SK-N-MC (cell line): ENCODE measurements around the gene TMEM151A.
A peak's percentile ranks its signal among the peaks of the same experiment; 100 is the strongest.

Experiments
- DNase-seq: peaks from one replicate; pipeline ENCODE4 v3.0.0-alpha.2; 2011; ENCODE audit warnings: low read depth, low spot score
- H3K27ac ChIP-seq: fragments of 200-600 bp; sonication (generic); 2 replicates; pipeline ENCODE4 v1.5.1; 2016; ENCODE audit warnings: mixed run types
- H3K36me3 ChIP-seq: fragments of 200-600 bp; sonication (generic); 2 replicates; pipeline ENCODE4 v1.6.1; 2017; ENCODE audit warnings: antibody characterized with exemption, low read length, mixed read lengths; ENCODE audit not compliant: insufficient read depth
- H3K4me3 ChIP-seq: fragments of 200-600 bp; sonication (generic); 2 replicates; pipeline ENCODE4 v1.5.1; 2016
- H3K9ac ChIP-seq: fragments of 200-600 bp; sonication (generic); 2 replicates; pipeline ENCODE4 v1.8.0; 2017; ENCODE audit warnings: mixed run types, mixed read lengths; ENCODE audit not compliant: insufficient read length
- H3K9me3 ChIP-seq: fragments of 200-600 bp; sonication (generic); 2 replicates; pipeline ENCODE4 v1.6.1; 2017; ENCODE audit warnings: low read depth, mild to moderate bottlenecking, antibody characterized with exemption, low read length, moderate library complexity, mixed read lengths
- EZH2 ChIP-seq: fragments of 200-600 bp; sonication (generic); IDR thresholded peaks from one replicate; pipeline ENCODE4 v1.6.1; 2017; ENCODE audit warnings: antibody characterized with exemption
- FOXP2 ChIP-seq: optimal IDR thresholded peaks from 2 replicates; pipeline ENCODE3; 2011; ENCODE audit warnings: mild to moderate bottlenecking, moderate library complexity; ENCODE audit not compliant: insufficient read depth; ENCODE audit errors: extremely low read length, control extremely low read depth
- POLR2AphosphoS5 ChIP-seq: IDR thresholded peaks from 2 replicates; pipeline ENCODE4 v1.6.1; 2012; ENCODE audit warnings: mild to moderate bottlenecking, low read depth, low read length, borderline replicate concordance

TMEM151A gene

DNA sequence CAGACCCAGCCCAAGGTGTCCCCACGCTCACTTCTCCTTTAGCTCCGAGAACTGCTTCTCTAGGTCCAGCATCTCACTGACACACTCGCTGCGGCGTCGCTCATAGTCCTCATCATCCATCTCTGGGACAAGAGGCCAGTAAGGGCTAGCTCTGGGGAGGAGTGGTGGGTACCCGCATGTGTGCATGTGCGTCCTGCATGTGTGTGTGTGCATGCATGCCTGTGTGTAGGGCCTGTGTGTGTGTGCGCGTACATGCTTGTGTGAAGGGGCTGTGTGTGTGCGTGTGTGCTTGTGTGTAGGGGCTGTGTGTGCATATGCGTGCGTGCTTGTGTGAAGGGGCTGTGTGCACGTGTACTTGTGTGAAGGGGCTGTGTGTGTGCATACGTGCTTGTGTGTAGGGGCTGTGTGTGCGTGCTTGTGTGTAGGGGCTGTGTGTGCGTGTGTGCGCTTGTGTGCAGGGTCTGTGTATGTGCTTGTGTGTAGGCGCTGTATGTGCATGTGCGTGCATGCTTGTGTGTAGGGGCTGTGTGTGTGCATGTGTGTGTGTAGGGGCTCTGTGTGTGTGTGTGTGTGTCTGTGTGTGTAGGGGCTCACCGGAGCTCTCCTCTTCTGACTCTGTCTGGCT lies 49.9 kb downstream of the TMEM151A start:
- no peak for DNase-seq
- H3K9me3 ChIP-seq, result no peaks in the 10 kb centered on the region
- no peak overlapping the region for H3K4me3 ChIP-seq
- H3K9ac ChIP-seq, result no peak overlapping the region
- TF ChIP-seq FOXP2 (no peak), POLR2AphosphoS5 (no peak), EZH2 (no peak)
- peaks cover 4% of the 10 kb centered on the region; the same call in 1 of the 2 replicates for H3K36me3 ChIP-seq
- H3K27ac ChIP-seq, result no peak overlapping the region

DNA sequence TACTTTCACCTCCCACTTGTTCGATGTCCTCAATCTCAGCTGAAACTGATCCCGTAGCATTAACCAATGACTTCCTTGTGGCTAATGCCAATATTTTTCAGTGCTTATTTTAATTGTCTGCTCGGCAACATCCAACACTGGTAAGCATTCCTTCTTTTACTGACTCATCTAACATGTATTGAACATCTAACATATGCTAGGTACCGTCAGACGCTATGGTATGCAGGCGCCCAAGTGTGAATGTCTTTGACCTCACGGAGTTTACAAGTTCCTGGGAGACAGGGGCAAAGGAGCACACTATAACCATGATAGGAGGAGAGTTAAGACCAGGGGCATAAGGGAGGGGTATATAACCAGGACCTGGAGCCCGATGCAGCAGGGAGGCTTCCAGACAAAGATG lies 51.5 kb downstream of the TMEM151A start:
- no peaks in the 10 kb centered on the region for H3K9me3 ChIP-seq
- no peak for DNase-seq
- peaks cover 4% of the 10 kb centered on the region; the same call in 1 of the 2 replicates for H3K36me3 ChIP-seq
- no peak overlapping the region for H3K27ac ChIP-seq
- H3K9ac ChIP-seq, result no peak overlapping the region
- no peak overlapping the region for H3K4me3 ChIP-seq
- no peak for TF ChIP-seq POLR2AphosphoS5
- no peak for TF ChIP-seq FOXP2
- no peak for TF ChIP-seq EZH2

GRCh38 chr11:66344550-66345315 lies 53.0 kb downstream of the TMEM151A start, which contains the start of gene BRMS1:
BRMS1 (minus strand) TSS chr11:66345104; CDS start chr11:66342234, 2,870 bp downstream.
- peaks cover 4% of the 10 kb centered on the region; the same call in 1 of the 2 replicates for H3K36me3 ChIP-seq
- peak within 1 kb of the TSS; percentile 89 for H3K9ac ChIP-seq
- peak within 1 kb of the TSS; percentile 96 for H3K4me3 ChIP-seq
- H3K9me3 ChIP-seq, result no peaks in the 10 kb centered on the region
- peak within 1 kb of the TSS; percentile 84 for H3K27ac ChIP-seq
- TF ChIP-seq POLR2AphosphoS5, result peak; percentile 88
- TF ChIP-seq EZH2, result no peak
- DNase-seq, result peak; percentile 75

- H3K27ac ChIP-seq, result peak overlapping the region; percentile 84
- H3K9me3 ChIP-seq, result no peaks in the 10 kb centered on the region
These were observed 53.6 kb downstream of the TMEM151A start for GRCh38 chr11:66345316-66345649.

More at GRCh38 chr11:66345316-66345649, 53.6 kb downstream of the TMEM151A start:
- TF ChIP-seq FOXP2 (no peak), POLR2AphosphoS5 (no peak; the same call in 1 of the 2 replicates), EZH2 (no peak)
- Histone ChIP-seq H3K4me3 (peak overlapping the region; percentile 96), H3K9ac (peak overlapping the region; percentile 89), H3K36me3 (peaks cover 3% of the 10 kb centered on the region; the same call in 1 of the 2 replicates)
- DNase-seq, result no peak
